Esophagus mucosa (tissue), 1 donor: Measurements from ENCODE around the gene NAGA. TPM values are rescaled to one million over a fixed set of nuclear protein-coding genes. Genes with fewer than 3 reads are reported as not detected.
"Not testable (repeated sequence)": the region's sequence is repeated elsewhere in the genome, so short reads cannot be mapped to it uniquely, and the experiment has no call there.

ENCODE experiments used
- ATAC-seq: fragments of 200-7000 bp; cut with Tn5 transposase; one replicate; pipeline ENCODE4 v1.9.1; 2020
- total RNA-seq: library from RNA; stranded (reverse); gene quantifications from one replicate; pipeline ENCODE4 v1.2.4, GENCODE V29; 2023
- donor health status: DM: yes; HTN: yes; CAD: no.

NAGA gene
- total RNA-seq: 11.2 TPM

DNA sequence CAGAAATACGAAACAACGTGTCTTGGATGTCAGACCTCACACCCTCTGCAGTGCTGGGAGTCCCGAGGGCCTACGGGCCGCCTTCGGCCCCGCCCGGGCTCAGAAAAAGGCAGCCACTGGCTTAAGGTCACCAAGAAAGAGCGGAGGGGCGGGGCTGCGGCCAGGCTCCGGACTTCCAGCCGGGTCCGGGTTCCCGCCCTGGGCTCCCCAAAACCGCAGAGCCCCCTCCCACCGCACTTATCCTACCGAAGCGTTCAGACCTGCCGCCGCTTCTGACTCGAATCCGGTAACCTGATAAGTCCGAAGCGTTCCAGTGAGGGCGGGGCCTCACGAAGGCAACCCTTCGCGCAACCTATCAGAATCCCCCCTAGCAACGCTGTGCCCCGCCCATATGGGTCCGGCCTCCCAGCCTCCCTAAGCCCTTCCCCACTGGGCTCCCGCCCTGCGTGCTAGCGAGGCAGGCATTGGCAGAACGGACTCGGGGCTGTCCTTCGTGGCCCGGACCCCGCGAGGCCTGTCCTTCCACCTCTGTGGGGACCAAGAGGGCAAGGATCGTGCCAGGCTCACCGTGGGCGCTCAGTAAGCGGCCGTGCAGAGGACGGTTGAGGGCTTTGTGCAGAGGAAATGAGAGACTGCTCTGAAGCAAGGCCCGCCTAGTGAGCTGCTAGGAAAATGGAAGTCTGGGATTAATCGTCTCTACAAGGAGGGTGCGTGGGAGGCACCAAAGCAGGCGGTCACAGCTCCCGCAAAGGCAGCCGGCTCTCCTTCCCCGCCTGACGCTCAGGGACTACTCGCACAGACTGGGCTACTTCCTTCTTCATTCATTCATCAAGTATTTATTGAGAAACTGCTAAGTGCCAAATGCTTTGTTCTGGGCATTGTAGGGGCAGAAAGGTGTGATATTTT lies at the start of gene NAGA:
Gene NAGA (minus strand): TSS at position 296 of the 906 bp plus-strand sequence. CDS start 515 bp downstream, outside the sequence.
- peak; percentile 93 for ATAC-seq

GRCh38 chr22:42116848-42117424 lies 46.3 kb upstream of the NAGA start:
- no peak for ATAC-seq

DNA sequence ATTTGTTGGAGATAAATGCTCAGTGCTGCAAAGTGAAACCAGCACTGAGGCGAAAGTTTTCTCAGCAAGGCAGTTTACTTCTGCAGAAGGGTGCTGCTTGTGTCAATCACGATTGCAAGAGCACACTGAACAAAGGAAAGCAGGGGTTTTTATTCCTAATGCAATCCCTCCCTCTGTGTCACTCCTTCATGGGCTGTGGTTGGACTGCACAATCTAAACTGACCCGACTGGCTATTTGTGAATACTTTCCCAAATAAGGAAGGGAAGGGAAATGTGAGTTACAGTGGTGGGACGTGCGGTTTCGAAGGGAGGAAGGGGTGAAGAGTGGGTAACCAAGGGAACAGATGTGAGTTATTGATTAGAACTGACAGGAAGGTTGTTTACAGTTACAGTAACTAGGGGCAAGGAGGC lies 44.8 kb upstream of the NAGA start:
- ATAC-seq: not testable (repeated sequence)

- ATAC-seq: no peak
Observed at GRCh38 chr22:42114721-42115120, 44.1 kb upstream of the NAGA start.

DNA sequence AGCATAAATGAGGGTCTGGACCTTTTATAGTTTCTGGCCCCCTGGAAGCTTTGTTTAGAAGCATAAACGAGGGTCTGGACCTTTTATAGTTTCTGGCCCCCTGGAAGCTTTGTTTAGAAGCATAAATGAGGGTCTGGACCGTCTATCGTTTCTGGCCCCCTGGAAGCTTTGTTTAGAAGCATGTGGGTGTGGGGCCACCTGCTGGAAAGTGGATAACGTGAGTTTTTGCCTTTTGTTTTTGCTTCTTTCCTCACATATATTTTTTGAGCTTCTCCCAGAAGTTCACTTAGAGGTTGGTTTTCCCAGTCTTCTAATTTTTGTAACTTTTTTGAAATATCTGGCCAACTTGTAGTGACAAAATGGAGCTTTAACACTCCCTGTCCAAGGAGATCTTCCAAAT lies 42.2 kb upstream of the NAGA start:
- not testable (repeated sequence) for ATAC-seq

- no peak for ATAC-seq
Observed at GRCh38 chr22:42111798-42112197, 41.2 kb upstream of the NAGA start.

DNA sequence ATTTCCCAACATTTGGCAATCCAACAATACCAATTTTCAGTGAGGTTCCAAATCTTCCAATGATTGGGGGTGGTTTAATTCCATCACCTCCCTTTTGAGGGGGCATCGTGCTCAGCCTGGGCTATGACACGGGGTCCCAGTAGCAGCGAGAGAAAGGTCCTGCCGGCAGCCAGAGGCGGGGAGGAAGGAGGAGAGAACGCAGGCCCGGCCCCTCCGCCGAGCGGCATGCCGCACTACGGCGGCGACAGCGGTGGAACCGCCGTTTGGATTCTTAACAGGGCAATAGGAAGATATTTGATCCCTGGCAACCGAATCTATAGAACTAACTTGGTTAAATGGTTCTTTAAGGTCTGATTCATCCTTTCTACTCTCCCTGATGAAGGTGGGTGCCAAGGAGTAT lies 38.2 kb upstream of the NAGA start:
- no peak for ATAC-seq

DNA sequence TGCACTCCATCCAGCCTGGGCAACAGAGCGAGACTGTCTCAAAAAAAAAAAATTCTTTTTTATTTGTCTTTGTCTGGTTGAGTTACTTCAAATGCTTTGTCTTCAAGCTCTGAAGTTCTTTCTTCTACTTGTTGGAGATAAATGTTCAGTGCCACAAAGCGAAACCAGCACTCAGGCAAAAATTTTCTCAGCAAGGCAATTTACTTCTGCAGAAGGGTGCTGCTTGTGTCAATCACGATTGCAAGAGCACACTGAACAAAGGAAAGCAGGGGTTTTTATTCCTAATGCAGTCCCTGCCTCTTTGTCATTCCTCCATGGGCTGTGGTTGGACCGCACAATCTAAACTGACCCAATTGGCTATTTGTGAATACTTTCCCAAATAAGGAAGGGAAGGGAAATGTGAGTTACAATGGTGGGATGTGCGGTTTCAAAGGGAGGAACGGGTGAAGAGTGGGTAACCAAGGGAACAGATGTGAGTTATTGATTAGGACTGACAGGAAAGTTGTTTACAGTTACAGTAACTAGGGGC lies 33.8 kb upstream of the NAGA start:
- not testable (repeated sequence) for ATAC-seq

- no peak for ATAC-seq
Observed at GRCh38 chr22:42101199-42101598, 30.6 kb upstream of the NAGA start.

DNA sequence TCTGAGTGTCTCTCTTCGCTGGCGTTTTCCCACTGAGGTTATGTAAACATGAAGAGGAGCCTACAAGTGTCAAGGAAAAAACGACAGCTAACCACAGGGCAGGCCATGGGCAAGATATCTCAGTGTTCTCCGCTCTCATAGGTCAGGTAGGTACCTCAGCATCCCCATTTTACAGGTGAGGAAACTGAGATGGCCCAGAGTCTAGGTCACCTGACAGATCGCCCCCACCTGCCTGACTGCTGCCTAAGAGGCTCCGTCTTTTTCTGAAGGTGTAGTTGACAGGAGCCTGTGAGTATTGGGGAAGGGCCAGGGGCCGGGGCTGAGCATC lies 20.8 kb upstream of the NAGA start:
- ATAC-seq: peak; percentile 1

DNA sequence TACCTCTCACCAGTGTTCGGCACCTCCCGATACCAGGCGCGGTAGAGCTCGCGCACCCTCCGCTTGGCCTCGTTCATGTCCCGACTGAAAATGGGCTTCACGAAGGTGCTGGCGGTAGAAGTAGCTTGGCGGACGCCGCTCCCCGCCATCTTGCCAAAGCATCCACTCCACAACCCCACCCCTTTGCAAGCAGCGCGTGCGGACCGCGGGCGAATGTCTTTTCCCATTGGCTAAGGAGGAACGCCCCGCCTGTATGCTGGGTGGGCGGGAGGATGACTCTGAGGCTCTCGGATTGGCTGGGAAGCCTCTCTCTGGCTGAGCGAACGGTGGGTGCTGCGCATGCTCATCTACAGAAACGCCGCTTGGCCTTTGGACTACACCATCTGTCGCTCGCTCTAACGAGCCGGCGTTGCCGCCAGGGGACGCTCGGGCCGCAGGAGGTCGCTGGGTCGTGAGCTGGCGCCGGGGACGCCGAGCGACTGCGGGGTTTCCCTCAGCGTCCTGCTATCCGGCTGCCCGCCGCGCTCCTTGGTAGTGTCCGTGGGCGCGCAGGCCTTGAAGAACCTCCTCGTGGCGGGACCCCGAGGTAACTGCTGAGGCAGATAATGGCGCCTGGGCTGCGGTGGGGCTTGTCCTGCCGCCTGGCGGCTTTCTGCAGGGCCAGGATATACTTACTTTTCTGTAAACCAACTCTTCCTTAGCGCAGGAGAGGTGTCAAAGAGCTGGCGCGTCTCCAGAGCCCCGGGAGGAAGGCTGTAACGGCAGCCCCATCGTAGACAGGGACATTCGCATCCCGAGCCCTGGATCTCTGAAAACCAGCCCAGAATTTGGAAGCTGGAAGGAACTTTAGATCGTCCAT lies 20.2 kb upstream of the NAGA start, which contains the start of gene NDUFA6:
Gene NDUFA6 (minus strand): TSS at position 177 of the 859 bp plus-strand sequence. CDS start 28 bp downstream, at position 149.
- peak; percentile 98 for ATAC-seq

- ATAC-seq: no peak
Observed at GRCh38 chr22:42086051-42086450, 15.4 kb upstream of the NAGA start.

GRCh38 chr22:42084874-42085273 lies 14.3 kb upstream of the NAGA start:
- no peak for ATAC-seq

- no peak for ATAC-seq
Observed at GRCh38 chr22:42083119-42083518, 12.5 kb upstream of the NAGA start.

- no peak for ATAC-seq
Observed at GRCh38 chr22:42080287-42080686, 9.7 kb upstream of the NAGA start.

- ATAC-seq: peak; percentile 92
Observed at GRCh38 chr22:42079319-42080251, 9.0 kb upstream of the NAGA start, which contains the start of gene SMDT1. TSS of gene SMDT1 (plus strand) at chr22:42079700. CDS start at chr22:42079769, 69 bp downstream.

GRCh38 chr22:42078469-42079318 lies 8.1 kb upstream of the NAGA start:
- peak; percentile 17 for ATAC-seq

DNA sequence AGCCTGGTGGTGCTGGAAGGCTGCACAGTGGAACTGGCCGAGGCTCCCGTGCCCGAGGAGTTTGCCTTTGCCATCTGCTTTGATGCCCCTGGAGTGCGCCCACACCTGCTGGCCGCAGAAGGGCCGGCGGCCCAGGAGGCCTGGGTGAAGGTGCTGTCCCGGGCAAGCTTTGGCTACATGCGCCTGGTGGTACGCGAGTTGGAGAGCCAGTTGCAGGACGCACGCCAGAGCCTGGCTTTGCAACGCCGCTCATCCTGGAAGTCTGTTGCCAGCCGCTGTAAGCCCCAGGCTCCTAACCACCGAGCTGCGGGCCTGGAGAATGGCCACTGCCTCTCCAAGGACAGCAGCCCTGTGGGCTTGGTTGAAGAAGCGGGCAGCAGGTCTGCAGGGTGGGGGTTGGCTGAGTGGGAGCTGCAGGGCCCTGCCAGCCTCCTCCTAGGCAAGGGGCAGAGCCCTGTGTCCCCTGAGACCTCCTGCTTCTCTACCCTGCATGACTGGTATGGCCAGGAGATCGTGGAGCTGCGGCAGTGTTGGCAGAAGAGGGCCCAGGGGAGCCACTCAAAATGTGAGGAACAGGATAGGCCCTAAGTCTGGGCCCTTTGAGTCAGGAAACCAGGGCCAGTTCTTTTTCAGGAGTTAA lies 7.0 kb upstream of the NAGA start:
- ATAC-seq: no peak

DNA sequence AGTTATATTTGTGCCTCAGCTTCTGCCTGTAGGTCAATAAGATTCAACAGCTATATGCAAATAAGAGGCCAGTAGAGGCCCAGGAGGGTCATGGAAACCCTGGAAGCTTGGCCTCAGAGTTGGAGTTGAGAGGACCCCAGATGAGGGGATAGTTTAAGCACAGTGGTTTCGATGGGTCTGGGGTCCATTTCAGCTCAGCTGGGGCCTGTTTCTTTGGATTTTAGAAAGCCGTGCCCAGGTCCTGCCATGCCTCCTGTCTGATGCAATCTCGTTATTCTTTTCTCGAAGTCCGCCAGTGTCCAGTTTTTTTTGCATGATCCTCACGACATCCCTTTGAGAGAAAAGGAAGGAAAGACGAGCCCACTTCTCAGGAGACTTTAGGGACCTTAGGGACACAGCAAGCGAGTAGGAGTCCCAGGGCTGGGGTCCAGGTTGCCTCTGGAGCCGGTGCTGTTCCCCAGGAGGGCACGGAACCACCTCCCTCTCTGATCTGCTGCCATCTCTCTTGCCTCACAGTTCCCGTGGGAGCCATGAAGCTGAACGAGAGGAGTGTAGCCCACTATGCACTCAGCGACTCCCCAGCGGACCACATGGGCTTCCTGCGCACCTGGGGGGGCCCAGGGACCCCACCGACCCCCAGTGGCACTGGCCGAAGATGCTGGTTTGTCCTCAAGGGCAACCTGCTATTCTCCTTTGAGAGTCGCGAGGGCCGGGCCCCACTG lies 6.3 kb upstream of the NAGA start:
- no peak for ATAC-seq
